ENCODE measurements around the gene DYDC2. TPM values are rescaled to one million over a fixed set of nuclear protein-coding genes. Genes with fewer than 3 reads are reported as not detected.

The DYDC2 gene
- polyA plus RNA-seq, 2 of the 4 experiments (the other 2 are of a cell fraction) = 0.04 TPM; not detected in 1

Other genes with a start within 250 kb of the DYDC2 start
- gene PLAC9, start 224.1 kb upstream of the DYDC2 start, polyA plus RNA-seq (2011; rRNA removed) = not detected in 2 replicates
- not detected in 3 replicates for gene PLAC9, start 224.1 kb upstream of the DYDC2 start, polyA plus RNA-seq (2017; fragmentation: RNase III; extraction: RNeasy Plus Mini Kit Qiagen cat#74134 plus additional on column Dnase treatment)
- 92.6 and 123 TPM in 2 replicates for gene ANXA11, start 151.2 kb upstream of the DYDC2 start, polyA plus RNA-seq (2011; rRNA removed)
- 117 to 121 TPM (median 119 TPM) in 3 replicates for gene ANXA11, start 151.2 kb upstream of the DYDC2 start, polyA plus RNA-seq (2017; fragmentation: RNase III; extraction: RNeasy Plus Mini Kit Qiagen cat#74134 plus additional on column Dnase treatment)
- gene MAT1A, start 67.1 kb upstream of the DYDC2 start, polyA plus RNA-seq (2011; rRNA removed) = 0.13 and 0.16 TPM in 2 replicates
- gene MAT1A, start 67.1 kb upstream of the DYDC2 start, polyA plus RNA-seq (2017; fragmentation: RNase III; extraction: RNeasy Plus Mini Kit Qiagen cat#74134 plus additional on column Dnase treatment) = 0.03 to 0.20 TPM (median 0.05 TPM) in 3 replicates
- gene DYDC1, start within 50 bp of the DYDC2 start, polyA plus RNA-seq (2011; rRNA removed) = not detected in 2 replicates
- not detected in 3 replicates for gene DYDC1, start within 50 bp of the DYDC2 start, polyA plus RNA-seq (2017; fragmentation: RNase III; extraction: RNeasy Plus Mini Kit Qiagen cat#74134 plus additional on column Dnase treatment)
- 47.6 and 59.3 TPM in 2 replicates for gene PRXL2A, start 51.8 kb downstream of the DYDC2 start, polyA plus RNA-seq (2011; rRNA removed)
- 40.6 to 55.0 TPM (median 47.7 TPM) in 3 replicates for gene PRXL2A, start 51.8 kb downstream of the DYDC2 start, polyA plus RNA-seq (2017; fragmentation: RNase III; extraction: RNeasy Plus Mini Kit Qiagen cat#74134 plus additional on column Dnase treatment)
- 87.0 and 97.1 TPM in 2 replicates for gene TSPAN14, start 97.5 kb downstream of the DYDC2 start, polyA plus RNA-seq (2011; rRNA removed)
- gene TSPAN14, start 97.5 kb downstream of the DYDC2 start, polyA plus RNA-seq (2017; fragmentation: RNase III; extraction: RNeasy Plus Mini Kit Qiagen cat#74134 plus additional on column Dnase treatment) = 101 to 124 TPM (median 121 TPM) in 3 replicates
- gene SH2D4B, start 181.1 kb downstream of the DYDC2 start, polyA plus RNA-seq (2011; rRNA removed) = 0.01 and 0.04 TPM in 2 replicates
- gene SH2D4B, start 181.1 kb downstream of the DYDC2 start, polyA plus RNA-seq (2017; fragmentation: RNase III; extraction: RNeasy Plus Mini Kit Qiagen cat#74134 plus additional on column Dnase treatment) = 0.03 to 0.12 TPM (median 0.03 TPM) in 3 replicates

All from A549 (cell line).